SU-DHL-6 (cell line): ENCODE results near the gene NDUFS1.

Experiments used
- CTCF ChIP-seq: fragments of 200-600 bp; sonication (generic); IDR thresholded peaks from one replicate; pipeline ENCODE4 v1.5.1; 2017; ENCODE audit warnings: antibody characterized with exemption, mild to moderate bottlenecking, low read length, moderate library complexity; ENCODE audit not compliant: insufficient read depth, poor library complexity, severe bottlenecking
- EZH2phosphoT487 ChIP-seq: fragments of 200-600 bp; sonication (generic), shearing (Covaris generic); conservative IDR thresholded peaks from 2 replicates; pipeline ENCODE4 v1.6.1; 2018; ENCODE audit warnings: mild to moderate bottlenecking, antibody characterized with exemption, low read length, moderate library complexity, mixed read lengths

GRCh38 chr2:206198677-206199076 is 39.4 kb upstream of the NDUFS1 start:
- TF ChIP-seq EZH2phosphoT487 = no peak
- no peak for TF ChIP-seq CTCF
